Astrocyte (in vitro differentiated cells and primary cell): Measurements from ENCODE around the gene EDEM3. TPM values are rescaled to one million over a fixed set of nuclear protein-coding genes. Genes with fewer than 3 reads are reported as not detected.

Source experiments
- DNase-seq: peaks from one replicate; pipeline ENCODE4 v3.0.0-alpha.2; 2010; ENCODE audit warnings: low read depth
- FAIRE-seq: peaks from 2 replicates; lab custom pipeline; 2011; peaks lifted over from hg19 to GRCh38; lab: Jason Lieb, UNC
- H2AFZ ChIP-seq: 2 replicates; pipeline ENCODE4 v1.6.0; 2012; ENCODE audit warnings: low read depth, low read length, inconsistent platforms
- H3K27ac ChIP-seq: 2 replicates; pipeline ENCODE4 v1.5.1; 2011; ENCODE audit warnings: low read depth, low read length, inconsistent platforms
- H3K27me3 ChIP-seq: 2 replicates; pipeline ENCODE4 v1.6.0; 2011; ENCODE audit warnings: low read length, inconsistent platforms; ENCODE audit not compliant: insufficient read depth
- H3K36me3 ChIP-seq: 2 replicates; pipeline ENCODE4 v1.5.1; 2011; ENCODE audit warnings: low read length, inconsistent platforms; ENCODE audit not compliant: insufficient read depth
- H3K4me1 ChIP-seq: 2 replicates; pipeline ENCODE4 v1.5.1; 2011; ENCODE audit warnings: low read length, inconsistent platforms; ENCODE audit not compliant: insufficient read depth
- H3K4me2 ChIP-seq: 2 replicates; pipeline ENCODE4 v1.6.0; 2012; ENCODE audit warnings: low read length, inconsistent platforms
- H3K4me3 ChIP-seq: 2 replicates; pipeline ENCODE4 v1.5.1; 2011; ENCODE audit warnings: low read depth, mild to moderate bottlenecking, low read length, inconsistent platforms; ENCODE audit not compliant: insufficient read depth
- H3K79me2 ChIP-seq: 2 replicates; pipeline ENCODE4 v1.6.0; 2012; ENCODE audit warnings: mild to moderate bottlenecking, low read length, inconsistent platforms; ENCODE audit not compliant: insufficient read depth
- H3K9ac ChIP-seq: 2 replicates; pipeline ENCODE4 v1.6.0; 2012; ENCODE audit warnings: mild to moderate bottlenecking, low read length, inconsistent platforms
- H3K9me3 ChIP-seq: 2 replicates; pipeline ENCODE4 v1.5.1; 2012; ENCODE audit warnings: low read depth, mild to moderate bottlenecking, low read length, inconsistent platforms; ENCODE audit not compliant: insufficient read depth
- H4K20me1 ChIP-seq: 2 replicates; pipeline ENCODE4 v1.6.0; 2012; ENCODE audit warnings: low read length, inconsistent platforms; ENCODE audit not compliant: insufficient read depth
- H3K27ac Mint-ChIP-seq: one replicate; pipeline ENCODE4 v1.8.0; 2021; ENCODE audit warnings: mild to moderate bottlenecking, mixed read lengths; ENCODE audit not compliant: unreplicated experiment
- H3K27me3 Mint-ChIP-seq: one replicate; pipeline ENCODE4 v1.8.0; 2021; ENCODE audit warnings: low read depth, mixed read lengths; ENCODE audit not compliant: unreplicated experiment
- H3K36me3 Mint-ChIP-seq: one replicate; pipeline ENCODE4 v1.8.0; 2021; ENCODE audit warnings: low read depth, mixed read lengths; ENCODE audit not compliant: unreplicated experiment
- H3K4me1 Mint-ChIP-seq: one replicate; pipeline ENCODE4 v1.8.0; 2021; ENCODE audit warnings: low read depth, mixed read lengths; ENCODE audit not compliant: unreplicated experiment
- H3K4me3 Mint-ChIP-seq: one replicate; pipeline ENCODE4 v1.8.0; 2021; ENCODE audit warnings: mild to moderate bottlenecking, moderate library complexity, mixed read lengths; ENCODE audit not compliant: unreplicated experiment
- H3K9me3 Mint-ChIP-seq: one replicate; pipeline ENCODE4 v1.8.0; 2021; ENCODE audit warnings: mild to moderate bottlenecking, mixed read lengths; ENCODE audit not compliant: unreplicated experiment
- CTCF ChIP-seq: IDR thresholded peaks from 2 replicates; pipeline ENCODE4 v1.5.1; 2011; ENCODE audit warnings: low read depth, mild to moderate bottlenecking, inconsistent platforms, low read length, moderate library complexity; ENCODE audit not compliant: insufficient read depth
- EZH2 ChIP-seq: IDR thresholded peaks from 2 replicates; pipeline ENCODE4 v1.6.1; 2012; ENCODE audit warnings: mild to moderate bottlenecking, low read length, inconsistent platforms; ENCODE audit not compliant: insufficient read depth
- total RNA-seq: library from RNA; stranded (reverse); gene quantifications from 2 replicates; pipeline ENCODE4 v1.2.1, GENCODE V29; 2021

The EDEM3 gene
- total RNA-seq, 1 donor from 2014 or later = 36.7 TPM

GRCh38 chr1:184669391-184669790 lies 85.3 kb downstream of the EDEM3 start:
- Histone ChIP-seq H3K36me3 (no peaks in the 10 kb centered on the region), H3K4me3 (no peak overlapping the region), H3K4me2 (no peak overlapping the region), H3K27ac (no peak overlapping the region), H3K79me2 (no peaks in the 10 kb centered on the region), H4K20me1 (no peaks in the 10 kb centered on the region), H3K9ac (no peak overlapping the region), H3K27me3 (peaks cover 9% of the 10 kb centered on the region), H3K4me1 (peaks cover 2% of the 10 kb centered on the region), H2AFZ (no peak overlapping the region), H3K9me3 (no peaks in the 10 kb centered on the region)
- no peaks in the 10 kb centered on the region for H3K9me3 Mint-ChIP-seq
- DNase-seq (no peak), FAIRE-seq (no peak)
- TF ChIP-seq CTCF = no peak
- no peak for TF ChIP-seq EZH2
- H3K36me3 Mint-ChIP-seq = no peaks in the 10 kb centered on the region
- no peak overlapping the region for H3K4me3 Mint-ChIP-seq
- H3K27me3 Mint-ChIP-seq = peaks cover 9% of the 10 kb centered on the region
- no peak overlapping the region for H3K27ac Mint-ChIP-seq
- H3K4me1 Mint-ChIP-seq = no peaks in the 10 kb centered on the region

- Histone ChIP-seq H4K20me1 (no peaks in the 10 kb centered on the region), H3K9me3 (no peaks in the 10 kb centered on the region), H3K27me3 (peaks cover 9% of the 10 kb centered on the region), H3K4me1 (peaks cover 7% of the 10 kb centered on the region), H3K27ac (no peak overlapping the region), H3K9ac (no peak overlapping the region), H2AFZ (no peak overlapping the region), H3K4me3 (no peak overlapping the region), H3K79me2 (no peaks in the 10 kb centered on the region), H3K36me3 (no peaks in the 10 kb centered on the region), H3K4me2 (no peak overlapping the region)
- Mint-ChIP-seq H3K36me3 (no peaks in the 10 kb centered on the region), H3K27ac (no peak overlapping the region), H3K27me3 (peaks cover 5% of the 10 kb centered on the region), H3K4me3 (no peak overlapping the region), H3K9me3 (no peaks in the 10 kb centered on the region), H3K4me1 (no peaks in the 10 kb centered on the region)
- TF ChIP-seq CTCF (no peak), EZH2 (no peak)
- DNase-seq (no peak), FAIRE-seq (no peak)
These were observed 89.3 kb downstream of the EDEM3 start for GRCh38 chr1:184665360-184665759.

GRCh38 chr1:184664661-184665060 lies 90.0 kb downstream of the EDEM3 start:
- peak overlapping the region; percentile 73 for H3K9ac ChIP-seq
- H3K27me3 ChIP-seq = peaks cover 9% of the 10 kb centered on the region
- peak overlapping the region; percentile 100 for H2AFZ ChIP-seq
- H3K4me1 Mint-ChIP-seq = no peaks in the 10 kb centered on the region
- H3K27ac Mint-ChIP-seq = no peak overlapping the region
- no peaks in the 10 kb centered on the region for H4K20me1 ChIP-seq
- peak overlapping the region; percentile 94 for H3K4me2 ChIP-seq
- H3K9me3 Mint-ChIP-seq = no peaks in the 10 kb centered on the region
- no peaks in the 10 kb centered on the region for H3K9me3 ChIP-seq
- FAIRE-seq = no peak
- DNase-seq = no peak
- H3K4me1 ChIP-seq = peaks cover 7% of the 10 kb centered on the region
- no peak overlapping the region for H3K27ac ChIP-seq
- no peak overlapping the region for H3K4me3 Mint-ChIP-seq
- no peaks in the 10 kb centered on the region for H3K79me2 ChIP-seq
- H3K27me3 Mint-ChIP-seq = peaks cover 5% of the 10 kb centered on the region
- H3K4me3 ChIP-seq = peak overlapping the region; percentile 63
- H3K36me3 Mint-ChIP-seq = no peaks in the 10 kb centered on the region
- no peaks in the 10 kb centered on the region for H3K36me3 ChIP-seq
- TF ChIP-seq CTCF (no peak), EZH2 (no peak)
